Stimulated activated CD4-positive, alpha-beta T cell treated with anti-CD3 and anti-CD28 coated beads, Interleukin-1b, Interleukin-23, amount 100 ng/mL, for 24 hours (primary cell): ENCODE measurements around the gene CCDC27.

ENCODE experiments used
- DNase-seq, 4 experiments: peaks; one replicate each; pipeline ENCODE4 v3.0.0-alpha.2; 2020; ENCODE audit warnings: low read depth in 4 of 4, low spot score in 1 of 4

CCDC27 gene

DNA sequence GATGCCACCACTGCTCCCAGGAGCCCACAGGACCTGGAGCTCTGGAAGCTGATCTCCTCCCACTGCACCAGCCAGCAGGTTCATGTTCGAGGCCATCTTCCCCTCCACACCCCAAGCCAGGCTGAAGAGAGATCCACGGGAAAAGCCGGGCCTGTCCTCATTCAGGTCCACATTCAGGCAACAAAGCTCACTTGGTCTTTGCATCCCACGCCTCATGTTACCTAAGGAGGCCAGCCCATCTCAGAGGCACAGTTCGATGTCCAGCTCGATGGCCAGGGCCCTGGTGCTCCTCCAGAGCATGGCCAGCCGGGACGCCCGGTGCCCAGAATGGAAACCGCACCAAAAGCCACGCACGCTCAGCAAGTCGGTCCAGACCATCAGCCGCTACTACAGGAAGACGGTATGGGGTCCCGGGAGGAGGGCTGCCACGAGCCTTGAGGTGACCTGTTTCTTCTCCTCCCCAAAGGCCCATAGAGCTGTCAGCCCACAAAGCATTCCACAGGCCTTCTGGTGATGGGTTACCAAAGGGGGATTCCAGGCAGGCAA lies at the start of gene CCDC27:
Gene CCDC27, plus strand, starts transcription at position 51 of the 546 bp plus-strand sequence. Its CDS starts 32 bp downstream, at position 83.
- no peak for DNase-seq

DNA sequence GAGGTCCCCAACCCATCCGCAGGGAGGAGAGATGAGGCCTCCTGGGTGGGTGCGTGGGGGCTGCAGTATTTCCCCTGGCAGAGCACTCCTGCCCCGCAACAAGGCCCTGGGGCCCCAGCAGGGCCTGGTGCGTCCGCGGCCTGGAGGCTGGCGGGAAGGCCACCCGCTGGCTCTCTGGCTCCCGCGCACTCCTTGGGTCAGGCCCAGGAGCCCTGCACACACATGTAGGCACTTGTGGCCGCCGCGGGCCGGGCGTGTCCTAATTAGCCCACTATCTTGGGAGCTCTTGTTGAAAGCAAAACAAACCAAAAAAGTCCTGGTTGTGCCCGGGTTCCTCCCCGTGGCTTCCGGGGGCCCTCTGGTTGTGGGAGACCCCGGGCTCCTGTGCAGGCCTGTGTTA lies 49.7 kb upstream of the CCDC27 start:
- DNase-seq: no peak

DNA sequence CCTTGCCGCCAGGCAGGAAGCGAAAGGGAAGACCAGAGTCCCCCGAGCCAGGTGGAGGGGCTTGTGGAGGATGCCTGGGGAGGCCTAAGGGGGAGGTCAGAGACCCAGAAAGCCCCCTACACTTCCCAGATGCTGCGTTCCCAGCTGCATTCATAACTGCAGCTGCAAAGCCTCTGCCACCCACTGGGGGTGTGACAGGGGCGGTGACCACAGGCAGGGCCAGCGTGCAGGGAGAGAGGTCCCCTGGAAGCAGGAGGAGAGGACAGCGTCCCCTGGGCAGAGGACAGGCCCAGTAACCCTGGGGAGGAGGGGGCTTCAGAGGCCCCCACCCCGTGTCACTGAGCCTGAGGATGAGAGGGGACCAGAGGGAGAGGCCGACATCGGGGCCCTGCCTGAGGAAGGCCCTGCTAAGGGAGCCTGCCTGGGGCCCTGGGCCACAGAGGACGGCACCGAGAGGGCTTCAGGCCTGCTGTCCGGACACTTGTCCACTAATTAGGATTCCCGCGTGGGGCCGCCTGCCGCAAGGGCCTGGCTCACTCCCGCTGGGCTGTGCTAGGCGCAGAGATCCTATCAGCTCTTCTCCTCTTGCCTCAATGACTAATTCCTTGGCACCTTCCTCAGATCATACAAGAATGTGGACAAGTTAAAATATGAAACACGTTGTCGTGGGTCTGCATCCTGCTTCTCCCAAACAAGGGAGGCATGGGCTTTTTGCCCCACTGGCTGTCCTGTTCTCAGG lies 49.1 kb upstream of the CCDC27 start:
- DNase-seq: no peak

DNA sequence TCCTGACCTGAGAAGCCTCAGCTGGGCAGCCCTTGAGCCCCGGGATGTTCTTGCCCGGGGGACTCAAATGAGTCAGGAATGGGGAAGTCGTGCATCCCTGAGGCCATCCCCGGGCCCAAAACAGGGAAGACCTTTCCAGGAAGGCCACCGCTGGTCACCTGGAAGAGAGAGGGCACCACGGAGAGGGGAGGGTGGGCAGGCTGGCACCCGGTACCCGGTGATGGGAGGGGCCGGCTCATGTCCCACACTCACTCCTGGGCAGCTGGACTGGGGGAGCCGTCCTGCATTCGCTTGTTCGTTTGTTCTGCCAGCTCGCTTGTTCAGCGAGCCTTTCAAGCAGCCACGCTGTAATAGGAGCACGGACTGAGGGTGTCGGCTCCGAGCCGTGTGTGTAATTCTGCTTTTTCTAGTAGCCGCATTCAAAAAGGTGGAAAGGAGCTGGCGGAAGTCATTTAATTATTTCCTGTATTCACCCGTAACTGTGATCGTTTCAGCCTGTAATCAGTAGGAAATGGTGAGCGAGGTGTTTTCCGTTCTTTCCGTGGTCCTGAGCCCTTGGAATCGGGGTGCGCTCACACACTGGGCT lies 48.4 kb upstream of the CCDC27 start:
- DNase-seq: no peak

DNA sequence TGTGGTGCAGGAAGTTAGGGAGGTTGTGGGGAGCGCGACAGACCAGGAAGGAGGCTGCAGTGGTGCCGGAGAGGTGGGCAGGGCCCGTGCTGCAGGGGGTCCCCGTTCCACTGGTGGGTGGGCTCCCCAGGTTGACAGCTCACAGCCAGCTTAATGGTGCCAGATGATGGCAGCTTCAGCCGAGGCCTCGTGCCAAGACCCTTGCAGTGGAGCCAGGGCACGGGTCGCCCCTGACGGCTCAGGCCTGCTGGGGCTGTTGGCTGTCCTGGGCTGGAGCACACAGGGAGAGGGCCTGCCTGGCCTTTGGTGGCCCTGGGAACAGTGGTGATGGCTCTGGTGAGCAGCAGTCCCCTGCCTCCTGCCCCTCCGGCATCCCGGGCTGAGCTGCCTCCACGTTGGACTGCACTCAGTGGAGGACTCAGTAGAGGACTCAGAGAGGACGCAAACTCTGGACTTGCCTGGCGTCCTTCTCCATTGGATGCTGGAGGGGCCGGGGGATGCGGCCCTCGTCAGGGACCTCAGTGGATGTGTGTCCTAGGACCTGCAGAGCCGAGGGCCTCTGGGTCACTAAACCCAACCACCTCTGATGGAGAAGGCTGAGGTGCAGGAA lies 46.8 kb upstream of the CCDC27 start:
- DNase-seq: no peak

DNA sequence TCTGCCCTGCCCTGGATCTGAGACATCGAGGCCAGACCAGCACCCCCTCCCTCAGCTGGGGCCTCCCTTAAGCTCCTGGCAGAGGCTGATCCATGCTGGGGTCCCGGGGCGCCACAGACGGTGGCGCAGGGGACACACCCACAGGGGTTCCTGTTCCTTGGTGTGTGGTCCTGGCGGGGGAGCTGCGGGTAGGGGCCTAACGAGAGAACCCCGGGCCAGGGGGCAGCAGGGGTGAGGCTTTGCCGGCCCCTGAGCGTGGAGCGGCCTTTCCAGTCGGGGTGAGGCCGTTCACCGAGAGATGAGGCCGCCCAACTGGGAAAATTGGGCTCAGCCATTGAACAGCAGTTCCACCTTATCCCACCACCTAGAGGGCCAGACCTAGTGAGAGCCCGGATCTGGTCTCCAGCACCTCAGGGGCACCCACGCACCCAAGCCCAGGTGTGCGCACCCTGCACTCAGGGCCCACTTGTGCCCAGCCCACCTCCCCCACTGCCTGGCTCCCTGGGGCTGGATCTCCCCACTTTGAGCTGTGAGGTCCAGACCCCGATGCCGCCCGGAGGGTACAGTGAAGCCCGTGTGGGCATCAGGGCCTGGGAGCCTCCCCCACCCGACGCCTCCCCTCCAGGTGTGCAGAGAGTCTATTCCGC lies 45.5 kb upstream of the CCDC27 start:
- DNase-seq: no peak

DNA sequence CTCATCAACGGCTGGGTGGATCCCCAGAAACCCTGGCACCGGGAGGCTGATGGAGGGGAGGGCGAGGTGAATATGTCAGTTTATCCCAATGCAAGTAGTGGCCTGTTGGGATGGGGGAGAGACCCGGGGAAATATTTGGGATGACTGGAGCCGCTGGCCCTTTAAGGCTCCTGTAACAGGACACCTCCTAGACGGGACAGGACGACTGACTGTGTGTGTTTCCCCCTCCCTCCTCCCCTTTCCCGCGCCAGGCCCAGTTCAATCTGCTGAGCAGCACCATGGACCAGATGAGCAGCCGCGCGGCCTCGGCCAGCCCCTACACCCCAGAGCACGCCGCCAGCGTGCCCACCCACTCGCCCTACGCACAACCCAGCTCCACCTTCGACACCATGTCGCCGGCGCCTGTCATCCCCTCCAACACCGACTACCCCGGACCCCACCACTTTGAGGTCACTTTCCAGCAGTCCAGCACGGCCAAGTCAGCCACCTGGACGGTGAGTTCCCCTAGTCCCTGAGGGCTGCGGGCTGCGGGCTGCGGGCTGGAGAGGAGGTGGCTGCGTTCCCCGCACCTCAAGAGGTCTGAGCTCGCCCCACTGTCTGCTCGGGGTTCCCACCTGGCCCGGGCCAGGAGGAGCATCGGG lies 44.8 kb upstream of the CCDC27 start:
- DNase-seq: no peak

GRCh38 chr1:3707939-3708328 lies 44.3 kb upstream of the CCDC27 start:
- DNase-seq: no peak

GRCh38 chr1:3708791-3709190 lies 43.5 kb upstream of the CCDC27 start:
- DNase-seq: no peak

GRCh38 chr1:3710251-3710650 lies 42.0 kb upstream of the CCDC27 start:
- no peak for DNase-seq

DNA sequence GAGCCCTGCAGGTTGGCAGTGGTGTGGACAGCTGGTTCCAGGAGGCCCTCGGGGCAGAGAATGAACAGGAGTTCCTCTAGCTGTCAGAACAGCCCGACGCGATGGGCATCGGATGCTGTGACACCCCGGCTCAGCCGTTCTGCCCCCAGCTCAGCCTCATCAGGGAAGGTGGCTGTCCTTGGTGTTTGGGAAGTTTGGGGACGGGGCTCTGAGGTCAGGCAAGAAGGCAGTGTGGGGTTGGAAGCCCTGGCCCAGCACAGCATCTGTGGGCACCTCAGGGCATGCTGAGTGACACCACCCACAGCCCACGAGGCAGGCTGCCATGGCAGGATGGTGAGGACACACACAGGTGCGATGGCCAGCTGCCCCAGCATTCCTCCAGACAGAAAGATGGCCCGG lies 40.9 kb upstream of the CCDC27 start:
- no peak for DNase-seq

DNA sequence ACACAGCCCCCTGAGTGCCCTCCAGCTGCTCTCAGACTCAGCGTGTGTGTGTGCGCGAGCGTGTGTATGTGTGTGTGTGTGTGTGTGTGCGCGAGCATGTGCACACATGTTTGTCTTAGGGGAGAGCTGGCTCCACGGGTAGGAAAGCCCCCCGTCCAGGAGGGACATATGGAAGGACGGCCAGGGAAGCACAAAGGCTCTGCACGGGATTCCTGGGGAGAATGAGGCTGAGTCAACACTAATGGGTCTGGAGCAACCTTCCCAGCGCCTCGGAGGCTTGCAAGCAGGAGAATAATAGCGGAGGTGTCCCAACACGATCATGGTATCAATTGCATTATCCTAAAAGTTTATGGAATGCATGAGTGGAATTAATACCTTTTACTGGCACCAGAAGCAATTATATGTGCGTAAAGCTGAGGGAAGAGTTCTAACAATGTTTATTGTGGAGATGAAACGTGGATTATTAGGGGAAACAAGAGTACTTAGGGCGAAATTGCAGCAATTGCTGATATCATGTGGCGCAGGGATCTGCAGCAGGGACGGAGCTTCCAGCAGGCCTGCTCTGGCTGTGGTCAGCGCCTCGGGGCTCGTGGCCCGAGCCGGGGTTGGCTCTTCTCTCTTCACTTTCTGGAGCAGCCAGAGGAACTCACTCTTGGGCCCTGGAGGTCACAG lies 40.3 kb upstream of the CCDC27 start:
- no peak for DNase-seq

DNA sequence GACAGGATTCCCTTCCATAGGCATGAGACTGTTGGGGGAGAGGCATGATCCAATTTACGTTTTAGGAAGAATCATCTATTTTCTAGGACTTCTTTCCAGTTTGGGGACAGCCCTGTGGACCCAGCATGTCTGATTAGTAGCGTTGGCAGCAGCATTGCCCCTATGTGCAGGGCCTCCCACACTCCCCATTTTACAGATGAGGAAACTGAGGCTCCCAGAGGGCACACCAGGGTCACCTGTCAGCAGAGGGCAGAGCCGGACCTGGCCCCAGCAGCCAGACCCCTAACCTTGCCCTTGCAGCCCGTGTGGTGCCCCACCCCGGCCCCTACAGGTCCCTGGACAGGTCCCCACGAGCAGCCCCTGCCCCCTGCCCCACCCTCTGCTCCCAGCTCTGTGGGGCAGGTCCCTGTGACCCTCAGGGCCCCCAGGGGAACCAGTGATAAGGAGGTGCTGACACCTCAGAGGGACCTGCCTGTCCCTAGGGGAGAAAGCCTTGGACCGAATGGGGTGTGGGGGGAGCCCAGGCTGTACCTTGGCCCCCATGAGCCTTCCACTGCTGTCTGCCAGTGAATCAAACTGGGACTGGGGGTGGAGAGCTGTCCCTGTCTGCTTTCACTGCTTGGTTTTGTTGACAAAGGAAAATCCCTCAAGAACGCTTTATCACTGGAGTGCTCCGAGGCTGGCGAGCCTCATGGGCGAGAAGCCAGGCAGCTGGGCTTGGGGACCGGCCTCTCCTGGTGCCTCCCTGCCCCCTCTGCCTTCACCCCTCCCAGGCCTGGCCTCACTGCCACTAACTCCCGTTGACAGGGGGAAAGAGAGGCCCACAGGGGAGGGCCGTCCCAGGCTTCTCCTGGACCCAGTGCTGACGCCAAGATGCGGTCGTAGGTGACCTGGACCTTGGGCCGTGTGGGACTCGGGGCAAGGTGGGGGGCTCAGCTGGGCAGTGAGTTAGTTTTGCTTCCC lies 39.4 kb upstream of the CCDC27 start:
- no peak for DNase-seq

- no peak for DNase-seq
Observed at GRCh38 chr1:3713840-3714239, 38.4 kb upstream of the CCDC27 start.

- DNase-seq: no peak
Observed at GRCh38 chr1:3714284-3714741, 37.9 kb upstream of the CCDC27 start.

DNA sequence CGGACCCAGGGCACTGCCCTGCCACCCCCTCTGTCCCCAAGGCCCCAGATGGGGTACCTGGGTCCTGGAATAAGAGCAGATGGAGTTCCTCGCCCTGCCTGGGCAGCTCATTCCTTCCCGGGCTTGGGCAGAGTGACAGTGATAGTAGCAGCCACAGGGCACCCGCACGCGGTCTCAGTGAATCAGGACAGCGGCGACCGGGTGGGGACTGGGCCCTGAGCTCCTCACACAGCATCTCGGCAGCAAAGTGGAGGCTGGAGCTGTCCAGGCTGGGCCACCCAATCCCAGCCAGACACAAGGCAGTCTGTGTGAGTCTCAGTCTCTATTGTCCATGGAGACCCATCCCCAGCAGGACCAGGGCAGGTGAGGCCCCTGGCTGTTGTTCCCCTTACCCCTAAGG lies 37.4 kb upstream of the CCDC27 start:
- no peak for DNase-seq

GRCh38 chr1:3716351-3716750 lies 35.9 kb upstream of the CCDC27 start:
- no peak for DNase-seq

GRCh38 chr1:3717041-3717714 lies 35.1 kb upstream of the CCDC27 start:
- DNase-seq: no peak
